K562 (cell line): Measurements from ENCODE around the gene SLC26A1. TPM values are rescaled to one million over a fixed set of nuclear protein-coding genes. Genes with fewer than 3 reads are reported as not detected.

ENCODE experiments used
- ATAC-seq: fragments of 200-7000 bp; cut with Tn5 transposase; 3 replicates; pipeline ENCODE4 v1.9.1; 2020; ENCODE audit warnings: moderate library complexity
- BruUV-seq: library from RNA; stranded (reverse); fragments of 400-500 nt; replicated peaks from 2 replicates; lab custom pipeline; 2021; lab: Mats Ljungman, UMichigan
- CTCF ChIA-PET: fragments of 300-600 bp; formaldehyde crosslinking; extraction: SDS; loops from one replicate; lab custom pipeline; 2021; ENCODE audit warnings: low intra/inter-chr PET ratio; lab: Yijun Ruan, JAX
- POLR2A ChIA-PET: fragments of 300-600, 350-650 bp; sonication (Branson Sonifier 250); formaldehyde crosslinking; extraction: SDS; loops from one replicate; lab custom pipeline; 2021; ENCODE audit warnings: antibody characterized with exemption, inconsistent platforms; lab: Yijun Ruan, JAX
- DNase-seq, 4 experiments: peaks; one replicate each; pipeline versions ENCODE4 v3.0.0 to v3.0.0-alpha.2; 2011 to 2018; ENCODE audit warnings: low spot score in 3 of 4, mixed read lengths in 3 of 4; ENCODE audit errors: extremely low read depth in 1 of 4
- FAIRE-seq: peaks from 2 replicates; lab custom pipeline; 2011; peaks lifted over from hg19 to GRCh38; lab: Jason Lieb, UNC
- H2AFZ ChIP-seq: 2 replicates; pipeline ENCODE4 v1.6.0; 2011; ENCODE audit warnings: low read depth, low read length, control low read depth, inconsistent platforms
- H3K27ac ChIP-seq: fragments of 200-600 bp; 3 replicates; pipeline ENCODE4 v1.8.0; 2011; ENCODE audit warnings: low read depth, mild to moderate bottlenecking, control low read depth, inconsistent platforms, low read length, moderate library complexity, mixed read lengths; ENCODE audit errors: extremely low read depth
- H3K27me3 ChIP-seq, 2 experiments: fragments of 300-600 bp in 1 of 2; 2 replicates in 1 of 2; 3 replicates in 1 of 2; pipeline versions ENCODE4 v1.6.0 to v1.8.0; 2011; ENCODE audit warnings: inconsistent platforms in 2 of 2, low read length in 2 of 2, mild to moderate bottlenecking in 1 of 2, mixed read lengths in 1 of 2, moderate library complexity in 1 of 2; ENCODE audit not compliant: control insufficient read depth in 2 of 2, insufficient read depth in 2 of 2
- H3K36me3 ChIP-seq: fragments of 300-600 bp; 3 replicates; pipeline ENCODE4 v1.8.0; 2011; ENCODE audit warnings: mild to moderate bottlenecking, low read length, inconsistent platforms; ENCODE audit not compliant: control insufficient read depth, insufficient read depth
- H3K4me1 ChIP-seq, 2 experiments: fragments of 200-600 bp in 1 of 2; replicated peaks in 1 of 2; 2 replicates in 1 of 2; 3 replicates in 1 of 2; pipeline versions ENCODE4 v1.5.1 to v1.8.0; 2011; ENCODE audit warnings: inconsistent platforms in 2 of 2, low read length in 2 of 2, mild to moderate bottlenecking in 1 of 2, mixed read lengths in 1 of 2, moderate library complexity in 1 of 2; ENCODE audit not compliant: control insufficient read depth in 2 of 2, insufficient read depth in 2 of 2
- H3K4me2 ChIP-seq: 2 replicates; pipeline ENCODE4 v1.6.1; 2011; ENCODE audit warnings: low read length, control low read depth, inconsistent platforms, mixed read lengths; ENCODE audit not compliant: insufficient read depth
- H3K4me3 ChIP-seq: fragments of 200-600 bp; sonication (generic), shearing (Covaris generic); 2 replicates; pipeline ENCODE4 v1.5.1; 2016; ENCODE audit warnings: control low read depth, inconsistent platforms
- H3K79me2 ChIP-seq: fragments of 200-600 bp; 3 replicates; pipeline ENCODE4 v1.8.0; 2011; ENCODE audit warnings: low read length, inconsistent platforms; ENCODE audit not compliant: control insufficient read depth, insufficient read depth
- H3K9ac ChIP-seq, 2 experiments: 2 replicates each; pipeline versions ENCODE4 v1.6.0 to v1.6.1; 2011; ENCODE audit warnings: low read depth in 2 of 2, low read length in 2 of 2, control low read depth in 1 of 2, inconsistent platforms in 1 of 2, mild to moderate bottlenecking in 1 of 2, mixed read lengths in 1 of 2; ENCODE audit not compliant: insufficient read depth in 1 of 2
- H3K9me1 ChIP-seq: one replicate; pipeline ENCODE4 v1.6.0; 2011; ENCODE audit warnings: inconsistent platforms, mild to moderate bottlenecking, low read length, moderate library complexity; ENCODE audit not compliant: control insufficient read depth, insufficient read depth
- H3K9me3 ChIP-seq: replicated peaks from 2 replicates; pipeline ENCODE4 v1.5.1; 2011; ENCODE audit warnings: low read depth, low read length, inconsistent platforms; ENCODE audit not compliant: control insufficient read depth, insufficient read depth
- H4K20me1 ChIP-seq: replicated peaks from 2 replicates; pipeline ENCODE4 v1.6.1; 2011; ENCODE audit warnings: low read length, inconsistent platforms, mixed read lengths; ENCODE audit not compliant: control insufficient read depth, insufficient read depth
- ATF3 ChIP-seq, 2 experiments: fragments of 450-650 bp in 1 of 2; sonication (generic) in 1 of 2; formaldehyde crosslinking in 1 of 2; IDR thresholded peaks in 1 of 2; conservative IDR thresholded peaks in 1 of 2; 2 replicates each; pipeline versions ENCODE4 v1.6.1 to v1.8.1; 2016 to 2023; ENCODE audit warnings: mild to moderate bottlenecking in 2 of 2, moderate library complexity in 2 of 2, inconsistent platforms in 1 of 2, missing genetic modification reagents in 1 of 2
- ATF7 ChIP-seq: fragments of 450-650 bp; IDR thresholded peaks from 2 replicates; pipeline ENCODE4 v1.7.1; 2014; ENCODE audit warnings: mild to moderate bottlenecking, moderate library complexity
- CEBPG ChIP-seq, 3 experiments: fragments of 200-800 bp in 1 of 3; sonication (Bioruptor generic) in 1 of 3; sonication (generic) in 1 of 3; formaldehyde crosslinking in 1 of 3; IDR thresholded peaks in 2 of 3; conservative IDR thresholded peaks in 1 of 3; 2 replicates each; pipeline versions ENCODE4 v1.6.1 to v1.8.0; 2016 to 2022; ENCODE audit warnings: missing compliant biosample characterization in 2 of 3, missing genetic modification characterization in 2 of 3, mild to moderate bottlenecking in 1 of 3, missing genetic modification reagents in 1 of 3
- IRF9 ChIP-seq: fragments of 450-650 bp; IDR thresholded peaks from 2 replicates; pipeline ENCODE4 v1.6.1; 2016; ENCODE audit warnings: missing biosample characterization, missing genetic modification characterization
- JUND ChIP-seq, 2 experiments: IDR thresholded peaks; 2 replicates in 1 of 2; 3 replicates in 1 of 2; pipeline ENCODE4 v1.6.1; 2011; ENCODE audit warnings: borderline replicate concordance in 2 of 2, low read depth in 2 of 2, low read length in 2 of 2, improper control_type of control experiment in 1 of 2, missing biosample characterization in 1 of 2, missing genetic modification characterization in 1 of 2, missing genetic modification reagents in 1 of 2
- MLLT1 ChIP-seq, 2 experiments: fragments of 450-650 bp; IDR thresholded peaks; 2 replicates each; pipeline ENCODE4 v1.6.1; 2016
- MTA3 ChIP-seq: fragments of 450-650 bp; formaldehyde crosslinking; IDR thresholded peaks from 2 replicates; pipeline ENCODE4 v1.6.1; 2017; ENCODE audit warnings: mild to moderate bottlenecking, borderline replicate concordance
- MYC ChIP-seq, 2 experiments: fragments of 250-450 bp in 1 of 2; sonication (Bioruptor Pico) in 1 of 2; IDR thresholded peaks; 2 replicates each; pipeline versions ENCODE4 v1.5.1 to v1.6.1; 2012 to 2021; ENCODE audit warnings: low read depth in 2 of 2, borderline replicate concordance in 1 of 2, improper control_type of control experiment in 1 of 2, low read length in 1 of 2, mild to moderate bottlenecking in 1 of 2, moderate library complexity in 1 of 2
- NFE2 ChIP-seq: IDR thresholded peaks from 2 replicates; pipeline ENCODE4 v1.6.1; 2014; ENCODE audit warnings: antibody characterized with exemption, low read depth
- NFRKB ChIP-seq: fragments of 450-650 bp; IDR thresholded peaks from 2 replicates; pipeline ENCODE4 v1.6.1; 2016; ENCODE audit warnings: low read depth
- RBFOX2 ChIP-seq: fragments of 200-400 bp; formaldehyde crosslinking; IDR thresholded peaks from 2 replicates; pipeline ENCODE4 v1.6.1; 2017; ENCODE audit warnings: low read depth, mild to moderate bottlenecking, low read length, moderate library complexity
- SMAD4 ChIP-seq: fragments of 250-450 bp; sonication (Bioruptor Pico); conservative IDR thresholded peaks from 2 replicates; pipeline ENCODE4 v1.8.0; 2021; ENCODE audit warnings: inconsistent platforms, mild to moderate bottlenecking, moderate library complexity
- SMARCE1 ChIP-seq: fragments of 450-650 bp; IDR thresholded peaks from 2 replicates; pipeline ENCODE4 v1.7.1; 2016; ENCODE audit warnings: mild to moderate bottlenecking
- USF1 ChIP-seq: sonication (generic); formaldehyde crosslinking; IDR thresholded peaks from 2 replicates; pipeline ENCODE4 v1.9.0; 2022; ENCODE audit warnings: mild to moderate bottlenecking, missing genetic modification reagents
- WGBS: fragments of 100-300 bp; shearing (Covaris generic); methylation state at CpG from one replicate; pipeline ENCODE4 v1.1.6; 2016; ENCODE audit warnings: low coverage, mixed read lengths; ENCODE audit not compliant: insufficient coverage; ENCODE audit errors: missing lambda C conversion rate; 5-methylcytosine and 5-hydroxymethylcytosine counted together
- in situ Hi-C: fragments of 300-500 bp; cut with MboI; formaldehyde crosslinking; loops from 4 replicates; pipeline ENCODE4 v1.15.0; 2018; ENCODE audit warnings: inconsistent platforms, mixed read lengths
- intact Hi-C: fragments of 100-400 bp; cut with micrococcal nuclease; formaldehyde crosslinking; loops from 2 replicates; pipeline ENCODE4 v1.14.2; 2022
- polyA plus RNA-seq, 8 experiments: library from polyadenylated mRNA; depleted of rRNA in 4 of 8; stranded (reverse) in 5 of 8; unstranded in 3 of 8; fragments of >200 nt; fragmentation: Nextera tagmentation in 2 of 8; fragmentation: Illumina TruSeq in 1 of 8; extraction: Ambion mirVana in 2 of 8; extraction: Trizol in 1 of 8; gene quantifications; 2 replicates each; pipeline versions ENCODE4 v1.2.1 to v1.2.3, GENCODE V29; 2011 to 2014; ENCODE audit warnings: inconsistent platforms in 1 of 8, missing spikeins in 1 of 8
- total RNA-seq, 7 experiments: library from RNA; depleted of rRNA in 6 of 7; stranded (reverse); fragments of >200 nt in 6 of 7; fragmentation: Illumina TruSeq in 2 of 7; extraction: Trizol in 2 of 7; gene quantifications; 2 replicates each; pipeline versions ENCODE4 v1.2.1 to v1.2.3, GENCODE V29; 2011 to 2021; ENCODE audit warnings: low replicate concordance in 1 of 7

SLC26A1 gene
- total and polyA plus RNA-seq, 9 of the 15 experiments (the other 6 are each of a cell fraction or from before 2014, with no cell fraction given): 0.11 to 4.2 (median 0.95) TPM

- Histone ChIP-seq H3K27me3 (no peaks in the 10 kb centered on the region), H4K20me1 (no peaks in the 10 kb centered on the region), H3K27ac (0 out of 3 replicates have a peak overlapping the region, but pooled peaks have one; percentile 24), H3K79me2 (0 out of 3 replicates have a peak, but pooled peaks cover 3% of the 10 kb centered on the region), H3K9me1 (no peaks in the 10 kb centered on the region), H3K4me1 (peaks cover 24 to 47% of the 10 kb centered on the region in 2 experiments), H3K4me3 (no peak overlapping the region), H3K9ac (peak overlapping the region in 1 of 2 experiments; percentile 45; a peak in 2 of 4 replicates), H2AFZ (peak overlapping the region; percentile 54), H3K4me2 (peak overlapping the region; percentile 16; the same call in 1 of the 2 replicates), H3K36me3 (no peaks in the 10 kb centered on the region), H3K9me3 (no peaks in the 10 kb centered on the region)
- peak; percentile 41 for ATAC-seq
- CTCF ChIA-PET: no interaction called here
- no peak for DNase-seq
- in situ Hi-C loops: no loop called here
- FAIRE-seq: peak; percentile 49
- POLR2A ChIA-PET: interaction anchor here (0.6 to 1.5 kb wide), 2 partner anchors 9 to 237 kb away, joined by 3 to 7 read pairs; no protein-coding TSS in a partner anchor
- 37% methylated on average over 19 of the region's 20 CpGs for WGBS
- BruUV-seq: no TSS peak
- intact Hi-C loops: no loop called here
- TF ChIP-seq USF1 (CRISPR knock-in tag) (0 out of 2 replicates have a peak, but pooled peaks have one; percentile 11), MTA3 (peak; percentile 50; the same call in 1 of the 2 replicates), IRF9 (0 out of 2 replicates have a peak, but pooled peaks have one; percentile 17), NFE2 (peak; percentile 71), SMAD4 (CRISPR knock-in tag) (peak; percentile 59), JUND (IDR thresholded peaks at IDR 0.05; ENCODE audit: borderline replicate concordance, low read depth, low read length) (peak; percentile 61), JUND (tag; IDR thresholded peaks at IDR 0.05; ENCODE audit: borderline replicate concordance, low read depth, low read length) (0 out of 3 replicates have a peak, but pooled peaks have one; percentile 10), CEBPG (CRISPR knock-in tag; IDR thresholded peaks at IDR 0.05) (peak; percentile 85), CEBPG (tag; conservative IDR thresholded peaks at IDR 0.05 in 1 of 2, IDR thresholded peaks at IDR 0.05 in 1 of 2) (peak; percentile 91 to 94), ATF3 (IDR thresholded peaks at IDR 0.05) (peak; percentile 91), ATF3 (CRISPR knock-in tag; conservative IDR thresholded peaks at IDR 0.05) (no peak), SMARCE1 (peak; percentile 31; the same call in 1 of the 2 replicates), RBFOX2 (peak; percentile 54; the same call in 1 of the 2 replicates), NFRKB (0 out of 2 replicates have a peak, but pooled peaks have one; percentile 61), ATF7 (peak; percentile 82), MLLT1 (IDR thresholded peaks at IDR 0.05) (peak in 1 of 2 experiments; percentile 43; a peak in 1 of 4 replicates), MYC (IDR thresholded peaks at IDR 0.05; ENCODE audit: low read depth, low read length) (peak; percentile 53; the same call in 1 of the 2 replicates), MYC (CRISPR knock-in tag; IDR thresholded peaks at IDR 0.05; ENCODE audit: borderline replicate concordance, low read depth) (no peak)
Measured at GRCh38 chr4:978957-979701, 14.1 kb downstream of the SLC26A1 start.
